Lower leg skin (tissue), 4 donors: ENCODE results near the gene CAV1. TPM values are rescaled to one million over a fixed set of nuclear protein-coding genes. Genes with fewer than 3 reads are reported as not detected.

Source experiments
- DNase-seq, 2 donors: peaks; one replicate each; pipeline ENCODE4 v3.0.0-alpha.2; 2019; ENCODE audit warnings: low spot score in 2 of 2
- H3K4me3 ChIP-seq: fragments of 200-600 bp; sonication (generic); 2 replicates; pipeline ENCODE4 v1.5.1; 2017; ENCODE audit warnings: mild to moderate bottlenecking, low read depth; ENCODE audit not compliant: poor library complexity, severe bottlenecking
- POLR2A ChIP-seq, 2 donors: fragments of 450-650 bp; IDR thresholded peaks; one replicate each; pipeline ENCODE4 v1.6.1; 2016 to 2017; ENCODE audit warnings: antibody characterized with exemption in 2 of 2, mild to moderate bottlenecking in 1 of 2, moderate library complexity in 1 of 2
- WGBS, 2 donors: methylation state at CpG; one replicate each; pipeline ENCODE4 v1.1.5; 2018; 5-methylcytosine and 5-hydroxymethylcytosine counted together
- intact Hi-C: fragments of 100-400 bp; cut with DNase I; formaldehyde crosslinking; loops from one replicate; pipeline ENCODE4 v1.15.0; 2023; ENCODE audit warnings: low total_unique reads
- total RNA-seq, 4 donors: library from RNA; depleted of rRNA; stranded (reverse); fragments of >200 nt; gene quantifications; one replicate each; pipeline ENCODE4 v1.1.0, GENCODE V29; 2016
- TF ChIP-seq, protein P1 (sequence below), 3 donors: fragments of 450-650 bp; IDR thresholded peaks; one replicate each; pipeline ENCODE4 v1.5.1; 2016; ENCODE audit warnings: antibody characterized with exemption in 3 of 3, mild to moderate bottlenecking in 3 of 3, moderate library complexity in 2 of 3

The CAV1 gene
- total RNA-seq, 4 donors from 2014 or later: 78.7 to 178 (median 139) TPM

DNA sequence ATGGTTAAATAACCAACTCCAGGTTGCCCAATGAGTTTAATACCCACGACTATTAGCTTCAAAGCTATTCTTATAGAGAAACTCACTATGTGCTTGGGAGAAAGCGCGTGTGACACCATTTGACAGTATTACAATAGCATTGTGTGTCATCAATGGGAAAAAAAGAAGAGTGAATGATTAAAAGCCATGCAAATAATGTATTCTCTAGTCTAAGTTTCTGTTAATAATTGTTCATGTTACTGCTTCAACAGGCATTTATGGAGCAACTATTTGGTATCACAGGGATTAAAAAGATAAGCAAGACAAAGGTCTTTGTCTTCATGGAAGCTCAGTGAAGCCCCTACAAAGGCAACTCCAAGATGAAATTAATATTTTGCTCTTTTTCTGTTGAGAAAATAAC, 47.2 kb downstream of the CAV1 start:
- TF ChIP-seq, protein P1, sequence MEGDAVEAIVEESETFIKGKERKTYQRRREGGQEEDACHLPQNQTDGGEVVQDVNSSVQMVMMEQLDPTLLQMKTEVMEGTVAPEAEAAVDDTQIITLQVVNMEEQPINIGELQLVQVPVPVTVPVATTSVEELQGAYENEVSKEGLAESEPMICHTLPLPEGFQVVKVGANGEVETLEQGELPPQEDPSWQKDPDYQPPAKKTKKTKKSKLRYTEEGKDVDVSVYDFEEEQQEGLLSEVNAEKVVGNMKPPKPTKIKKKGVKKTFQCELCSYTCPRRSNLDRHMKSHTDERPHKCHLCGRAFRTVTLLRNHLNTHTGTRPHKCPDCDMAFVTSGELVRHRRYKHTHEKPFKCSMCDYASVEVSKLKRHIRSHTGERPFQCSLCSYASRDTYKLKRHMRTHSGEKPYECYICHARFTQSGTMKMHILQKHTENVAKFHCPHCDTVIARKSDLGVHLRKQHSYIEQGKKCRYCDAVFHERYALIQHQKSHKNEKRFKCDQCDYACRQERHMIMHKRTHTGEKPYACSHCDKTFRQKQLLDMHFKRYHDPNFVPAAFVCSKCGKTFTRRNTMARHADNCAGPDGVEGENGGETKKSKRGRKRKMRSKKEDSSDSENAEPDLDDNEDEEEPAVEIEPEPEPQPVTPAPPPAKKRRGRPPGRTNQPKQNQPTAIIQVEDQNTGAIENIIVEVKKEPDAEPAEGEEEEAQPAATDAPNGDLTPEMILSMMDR (IDR thresholded peaks at IDR 0.05): no peak
- TF ChIP-seq POLR2A (IDR thresholded peaks at IDR 0.05): no peak
- intact Hi-C loops: no loop called here
- DNase-seq: no peak
- no peak overlapping the region for H3K4me3 ChIP-seq
- 79 to 88% methylated on average over 3 of the region's 3 CpGs for WGBS, 2 donors

DNA sequence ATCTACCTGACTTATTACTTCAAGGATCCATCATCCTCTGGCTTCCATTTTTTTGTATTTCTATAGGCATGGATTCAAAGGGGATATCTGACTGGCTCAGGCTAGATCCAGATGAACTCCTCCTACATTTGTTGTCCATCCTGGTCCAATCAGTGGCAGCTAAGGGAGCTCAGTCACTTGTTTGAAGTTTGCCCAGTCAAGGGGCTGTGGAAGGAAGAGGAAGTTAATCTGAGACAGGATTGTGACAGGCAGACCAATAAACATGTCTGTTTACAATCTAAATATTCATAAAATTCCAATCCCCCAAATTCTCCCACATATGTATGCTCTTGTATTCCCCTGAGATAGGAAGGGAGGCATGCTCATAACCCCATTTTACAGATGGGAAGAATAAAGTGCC, 48.7 kb downstream of the CAV1 start:
- no peak for DNase-seq
- TF ChIP-seq POLR2A (IDR thresholded peaks at IDR 0.05): no peak
- TF ChIP-seq, protein P1 (IDR thresholded peaks at IDR 0.05): no peak
- no peak overlapping the region for H3K4me3 ChIP-seq
- intact Hi-C loops: no loop called here

DNA sequence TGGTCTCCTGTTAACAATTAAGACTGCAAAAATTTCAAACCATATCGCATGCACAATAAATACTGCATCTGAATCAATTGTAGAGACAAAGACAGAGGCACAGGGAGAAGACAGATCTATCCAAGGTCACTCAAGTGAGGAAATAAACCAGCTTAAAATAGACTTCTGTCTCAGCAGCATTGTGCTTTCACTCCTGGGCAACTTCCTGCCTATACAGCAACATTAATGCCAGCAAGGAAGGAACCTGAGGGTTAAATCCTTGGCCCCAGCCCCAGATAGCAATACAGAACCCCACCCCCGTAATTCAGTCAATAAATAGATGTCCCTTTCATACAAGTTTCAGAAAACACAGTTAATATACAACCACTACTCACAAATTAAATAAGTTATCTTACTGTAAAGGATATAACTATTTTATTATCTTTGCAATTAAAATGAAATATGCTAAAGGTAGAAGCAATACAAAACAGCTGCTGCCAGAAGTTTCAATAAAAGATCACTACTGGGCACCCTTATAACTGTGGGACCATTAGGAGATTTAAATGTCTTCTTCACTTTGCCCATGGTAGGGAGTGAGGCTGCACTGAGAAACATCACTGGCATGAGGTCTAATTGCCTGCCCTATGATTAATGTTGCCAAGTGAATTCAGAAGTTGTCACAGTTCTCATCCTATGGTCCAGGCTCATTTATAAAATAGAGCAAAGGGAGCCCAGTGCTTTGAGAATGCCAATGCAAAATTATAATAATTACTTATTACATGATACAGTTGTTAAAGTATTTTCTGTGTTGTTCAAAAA, 49.4 kb downstream of the CAV1 start:
- DNase-seq: no peak
- WGBS, 2 donors: 43% methylated on average over 2 of the region's 2 CpGs
- intact Hi-C loops: no loop called here

DNA sequence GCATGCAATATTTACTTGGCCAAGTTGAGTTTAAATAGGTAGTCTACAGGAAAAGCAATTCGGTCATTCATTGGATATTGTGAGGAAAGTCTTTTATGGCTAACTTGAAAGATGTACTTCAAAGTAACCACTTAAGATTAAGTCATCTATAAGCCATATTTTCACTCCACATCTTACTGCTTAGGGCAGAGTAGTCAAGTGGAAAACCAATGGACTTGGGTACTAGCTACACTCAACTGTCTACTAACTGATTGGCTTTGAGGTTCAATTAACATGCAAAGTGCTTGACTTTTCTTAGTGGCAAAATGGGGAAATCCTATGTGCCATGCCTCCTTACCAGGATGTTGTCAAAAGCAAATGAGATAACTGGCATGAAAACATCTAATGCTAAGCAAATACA, 51.0 kb downstream of the CAV1 start:
- intact Hi-C loops: no loop called here
- no peak for DNase-seq
- TF ChIP-seq POLR2A (IDR thresholded peaks at IDR 0.05): no peak
- TF ChIP-seq, protein P1 (IDR thresholded peaks at IDR 0.05): no peak
- H3K4me3 ChIP-seq: no peak overlapping the region
- WGBS, 2 donors: 92 to 93% methylated on average over 1 of the region's 1 CpG

More for the DNA sequence above, 49.4 kb downstream of the CAV1 start:
- TF ChIP-seq, protein P1 (IDR thresholded peaks at IDR 0.05): no peak
- TF ChIP-seq POLR2A (IDR thresholded peaks at IDR 0.05): no peak
- no peak overlapping the region for H3K4me3 ChIP-seq

DNA sequence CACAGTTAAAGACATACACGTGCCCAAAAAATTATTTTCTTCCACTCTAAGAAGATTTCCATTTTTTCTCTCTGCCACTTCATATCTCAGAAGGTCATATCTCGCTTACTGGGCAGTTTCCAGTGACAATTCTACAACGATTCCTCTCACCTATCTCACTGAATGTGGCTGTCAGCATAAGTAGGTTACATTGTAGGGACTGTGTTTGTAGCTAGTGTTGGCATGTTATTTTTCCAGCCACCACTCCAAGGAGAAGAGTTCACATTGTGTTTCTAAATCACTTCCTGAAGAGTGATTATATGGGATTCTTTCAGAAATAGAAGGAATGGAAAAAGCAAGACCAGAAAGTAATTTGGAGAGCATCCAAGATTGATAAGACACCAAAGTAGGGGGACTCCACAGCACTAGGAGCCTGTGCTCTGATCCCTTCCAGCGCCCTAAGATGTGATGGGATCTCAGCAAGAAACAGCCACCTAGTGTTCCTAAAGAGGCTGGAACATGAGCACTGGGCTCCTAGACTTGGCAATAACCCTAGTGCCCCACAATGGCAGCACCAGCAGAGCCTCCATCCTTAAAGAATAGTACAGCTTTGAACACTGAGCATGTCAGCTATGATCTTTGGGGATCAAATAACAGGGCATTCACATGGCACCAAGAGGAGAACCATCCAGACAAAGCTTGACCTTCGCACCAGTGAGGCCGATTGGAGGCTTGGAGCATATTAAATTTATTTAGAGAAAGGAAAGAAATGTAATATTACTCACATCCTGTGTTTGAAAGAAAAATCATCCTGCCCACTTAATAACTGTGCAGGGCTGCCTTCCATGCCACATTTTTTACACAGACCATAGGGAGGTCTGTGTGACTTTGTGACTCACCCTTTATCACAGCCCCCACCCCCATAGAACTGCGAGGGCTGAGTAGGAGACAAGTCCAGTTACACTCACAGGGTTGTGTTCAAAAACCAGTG, 51.8 kb downstream of the CAV1 start:
- TF ChIP-seq, protein P1 (IDR thresholded peaks at IDR 0.05): no peak
- TF ChIP-seq POLR2A (IDR thresholded peaks at IDR 0.05): no peak
- intact Hi-C loops: no loop called here
- H3K4me3 ChIP-seq: no peak overlapping the region
- DNase-seq: peak in 1 of 2 donors; percentile 54
- 72 to 81% methylated on average over 7 of the region's 7 CpGs for WGBS, 2 donors
